ENCODE results near the gene STAC3. TPM values are rescaled to one million over a fixed set of nuclear protein-coding genes. Genes with fewer than 3 reads are reported as not detected.
"Not testable (repeated sequence)": the region's sequence is repeated elsewhere in the genome, so short reads cannot be mapped to it uniquely, and the experiment has no call there.

The STAC3 gene
- total RNA-seq, result 1 to 10 TPM in 1 of 2 experiments, under 1 TPM in 1; 0.71 to 1.4 TPM

- POLR2A ChIA-PET, result no interaction called here
These were observed at the start of gene STAC3 for GRCh38 chr12:57250956-57251355. TSS of gene STAC3 (minus strand) at chr12:57251187. CDS start at chr12:57249636, 1,551 bp downstream.

GRCh38 chr12:57299514-57300016 is 48.6 kb upstream of the STAC3 start:
- POLR2A ChIA-PET, result no interaction called here
- CTCF ChIA-PET, result no interaction called here

More at GRCh38 chr12:57250956-57251355, at the start of gene STAC3:
- CTCF ChIA-PET, result interaction anchor here (1.5 to 6.6 kb wide), 2 partner anchors 37 to 469 kb away, joined by 3 to 40 read pairs; no protein-coding TSS in a partner anchor

GRCh38 chr12:57296291-57296690 is 45.3 kb upstream of the STAC3 start:
- CTCF ChIA-PET, result no interaction called here
- POLR2A ChIA-PET, result no interaction called here

- POLR2A ChIA-PET, result not testable (repeated sequence)
- CTCF ChIA-PET, result interaction anchor here (2.1 kb wide), 1 partner anchor 26 kb away, joined by 5 read pairs; no protein-coding TSS in a partner anchor
These were observed 31.1 kb upstream of the STAC3 start for GRCh38 chr12:57282073-57282472.

GRCh38 chr12:57280211-57281062 is 29.4 kb upstream of the STAC3 start:
- ChIA-PET POLR2A (interaction anchor here (0.6 kb wide), 2 partner anchors 67 to 943 kb away, joined by 3 to 7 read pairs; no protein-coding TSS in a partner anchor), CTCF (interaction anchor here (0.7 to 2.1 kb wide), 5 partner anchors 13 to 215 kb away, joined by 3 to 6 read pairs (median 3); no protein-coding TSS in a partner anchor)

- ChIA-PET POLR2A (interaction anchor here (0.6 kb wide), 1 partner anchor 8 kb away, joined by 3 read pairs; no protein-coding TSS in a partner anchor), CTCF (interaction anchor here (0.6 to 1.0 kb wide), 5 partner anchors 15 to 258 kb away, joined by 3 to 5 read pairs (median 4); no protein-coding TSS in a partner anchor)
These were observed 27.7 kb upstream of the STAC3 start for GRCh38 chr12:57278465-57279381.

- CTCF ChIA-PET, result interaction anchor here (0.6 to 1.8 kb wide), 14 partner anchors 9 to 1525 kb away, joined by 3 to 5 read pairs (median 3); no protein-coding TSS in a partner anchor
- POLR2A ChIA-PET, result no interaction called here
These were observed 26.1 kb upstream of the STAC3 start for GRCh38 chr12:57276935-57277563.

GRCh38 chr12:57276233-57276632 is 25.2 kb upstream of the STAC3 start:
- CTCF ChIA-PET, result interaction anchor here (0.6 to 1.8 kb wide), 6 partner anchors 12 to 1524 kb away, joined by 3 to 5 read pairs (median 4); no protein-coding TSS in a partner anchor
- POLR2A ChIA-PET, result not testable (repeated sequence)

GRCh38 chr12:57273516-57273915 is 22.5 kb upstream of the STAC3 start:
- ChIA-PET CTCF (interaction anchor here (0.8 to 1.4 kb wide), 2 partner anchors 31 to 59 kb away, joined by 3 read pairs; no protein-coding TSS in a partner anchor), POLR2A (no interaction called here)

- POLR2A ChIA-PET, result no interaction called here
- CTCF ChIA-PET, result interaction anchor here (0.6 to 1.8 kb wide), 4 partner anchors 32 to 111 kb away, joined by 3 to 4 read pairs (median 4); no protein-coding TSS in a partner anchor
These were observed 21.6 kb upstream of the STAC3 start for GRCh38 chr12:57272337-57273151.

- POLR2A ChIA-PET, result interaction anchor here (0.5 to 0.6 kb wide), 2 partner anchors 8 to 174 kb away, joined by 3 to 4 read pairs; no protein-coding TSS in a partner anchor
- CTCF ChIA-PET, result interaction anchor here (0.6 to 1.9 kb wide), 5 partner anchors 11 to 191 kb away, joined by 3 to 6 read pairs (median 5); no protein-coding TSS in a partner anchor
These were observed 20.0 kb upstream of the STAC3 start for GRCh38 chr12:57270966-57271470.

GRCh38 chr12:57268264-57268663 is 17.3 kb upstream of the STAC3 start:
- POLR2A ChIA-PET, result no interaction called here
- CTCF ChIA-PET, result no interaction called here

- ChIA-PET POLR2A (no interaction called here), CTCF (interaction anchor here (0.8 to 2.0 kb wide), 3 partner anchors 24 to 186 kb away, joined by 3 to 5 read pairs (median 4); no protein-coding TSS in a partner anchor)
These were observed 15.7 kb upstream of the STAC3 start for GRCh38 chr12:57266681-57267080.

GRCh38 chr12:57263096-57263495 is 12.1 kb upstream of the STAC3 start:
- ChIA-PET CTCF (interaction anchor here (0.6 to 1.8 kb wide), 7 partner anchors 16 to 392 kb away, joined by 3 to 5 read pairs (median 3); no protein-coding TSS in a partner anchor), POLR2A (interaction anchor here (0.7 kb wide), 1 partner anchor 200 kb away, joined by 3 read pairs; no protein-coding TSS in a partner anchor)

- ChIA-PET POLR2A (no interaction called here), CTCF (interaction anchor here (0.6 to 3.0 kb wide), 4 partner anchors 19 to 191 kb away, joined by 3 to 8 read pairs (median 4); no protein-coding TSS in a partner anchor)
These were observed 11.3 kb upstream of the STAC3 start for GRCh38 chr12:57262126-57262822.

GRCh38 chr12:57261428-57261865 is 10.5 kb upstream of the STAC3 start:
- CTCF ChIA-PET, result interaction anchor here (0.6 to 3.0 kb wide), 4 partner anchors 17 to 48 kb away, joined by 3 to 8 read pairs (median 4); no protein-coding TSS in a partner anchor
- POLR2A ChIA-PET, result no interaction called here

Measured in activated CD8-positive, alpha-beta memory T cell treated with anti-CD3 and anti-CD28 coated beads for 36 hours (primary cell).